ENCODE measurements around the gene CAMK2A. TPM values are rescaled to one million over a fixed set of nuclear protein-coding genes. Genes with fewer than 3 reads are reported as not detected.

CAMK2A gene
- not detected in 2 replicates for total RNA-seq

GRCh38 chr5:150289551-150290390, at the start of gene CAMK2A:
CAMK2A (minus strand) TSS chr5:150289773; CDS start chr5:150289625, 148 bp downstream.
- DNase-seq (ENCODE audit: extremely low read depth, low read depth, low spot score) = no peak

- DNase-seq (ENCODE audit: extremely low read depth, low read depth, low spot score) = no peak
These were observed 49.6 kb upstream of the CAMK2A start for GRCh38 chr5:150339165-150339564.

DNA sequence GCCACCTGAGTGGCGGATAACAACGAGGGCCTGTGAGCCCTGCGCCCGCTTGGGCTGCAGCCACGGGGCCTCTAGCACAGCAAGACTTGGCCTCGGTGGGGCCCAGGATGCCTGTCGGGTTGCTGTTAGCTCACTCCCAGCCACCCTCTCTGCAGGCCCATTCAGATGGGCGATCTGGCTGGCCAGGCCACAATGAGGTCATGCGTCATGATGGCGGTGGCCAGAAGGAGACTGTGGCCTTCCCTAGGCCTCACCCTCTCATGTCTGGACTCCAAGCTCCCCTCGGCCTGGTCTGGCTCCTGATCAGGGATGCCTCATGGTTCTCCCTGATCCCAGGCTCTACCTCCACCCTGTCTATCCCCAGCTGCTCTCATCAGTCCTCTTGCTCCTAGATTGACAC, 49.0 kb upstream of the CAMK2A start:
- DNase-seq (ENCODE audit: extremely low read depth, low read depth, low spot score) = no peak

DNA sequence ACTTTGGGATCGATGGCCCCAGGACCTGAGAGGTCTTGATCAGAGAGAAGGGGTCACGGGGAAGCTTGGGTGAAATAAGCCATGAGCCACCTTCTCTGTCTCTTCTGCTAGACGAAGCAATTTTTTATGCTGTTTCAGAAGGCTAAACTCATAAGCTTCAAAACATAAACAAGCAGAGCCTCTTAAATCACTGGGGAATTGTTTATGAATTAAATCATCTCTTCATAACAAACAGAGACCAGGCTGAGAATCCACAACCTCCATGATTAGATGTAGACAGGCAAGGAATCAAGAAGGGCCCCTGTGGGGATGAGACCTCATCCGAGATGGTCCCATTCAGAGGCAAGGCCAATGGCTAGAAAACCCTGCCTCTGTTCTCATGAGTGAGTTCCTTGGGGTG, 46.2 kb upstream of the CAMK2A start:
- DNase-seq (ENCODE audit: extremely low read depth, low read depth, low spot score) = no peak

DNA sequence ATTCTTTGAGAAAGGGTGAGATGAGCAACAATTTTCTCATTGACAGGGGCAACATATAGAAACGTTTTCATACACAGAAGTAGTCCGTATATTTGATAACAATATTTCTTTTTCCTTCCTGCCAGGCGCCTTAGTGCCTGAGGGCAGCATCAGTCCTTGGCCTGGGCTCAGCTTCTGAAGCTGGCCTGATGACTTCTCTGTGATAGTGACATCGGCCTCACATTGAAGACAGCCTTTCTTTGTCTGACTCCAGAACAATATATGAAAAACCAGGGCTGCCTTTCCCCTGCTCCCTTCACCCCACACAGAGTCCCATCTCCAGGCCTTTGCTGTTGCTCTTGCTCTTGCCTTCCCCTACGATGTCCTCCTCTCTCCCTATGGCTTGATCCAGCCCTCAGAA, 43.8 kb upstream of the CAMK2A start:
- no peak for DNase-seq (ENCODE audit: extremely low read depth, low read depth, low spot score)

- DNase-seq (ENCODE audit: extremely low read depth, low read depth, low spot score) = no peak
These were observed 40.6 kb upstream of the CAMK2A start for GRCh38 chr5:150329881-150330876.

- no peak for DNase-seq (ENCODE audit: extremely low read depth, low read depth, low spot score)
These were observed 39.5 kb upstream of the CAMK2A start for GRCh38 chr5:150329038-150329437.

DNA sequence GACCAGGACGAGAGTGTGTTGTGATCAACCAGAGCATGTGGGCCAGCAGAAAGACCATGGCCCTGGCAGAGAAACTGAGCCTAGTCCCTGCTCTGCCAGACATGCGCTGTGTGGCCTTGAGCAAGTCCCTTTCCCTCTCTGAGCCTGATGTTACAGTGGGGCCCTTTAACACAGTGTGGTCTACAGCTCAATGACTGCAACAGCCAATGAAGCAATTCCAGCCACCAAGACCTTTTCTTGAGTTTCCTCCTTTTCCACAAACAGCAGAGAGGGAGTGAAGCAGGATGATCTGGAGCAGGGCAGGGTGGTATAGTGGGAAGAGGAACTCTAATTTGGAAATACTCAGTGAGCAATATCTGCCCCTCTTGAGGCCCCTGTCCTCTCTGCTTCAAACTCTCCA, 38.9 kb upstream of the CAMK2A start:
- no peak for DNase-seq (ENCODE audit: extremely low read depth, low read depth, low spot score)

- DNase-seq (ENCODE audit: extremely low read depth, low read depth, low spot score) = no peak
These were observed 37.6 kb upstream of the CAMK2A start for GRCh38 chr5:150327139-150327538.

GRCh38 chr5:150326707-150327106, 37.1 kb upstream of the CAMK2A start:
- DNase-seq (ENCODE audit: extremely low read depth, low read depth, low spot score) = no peak

GRCh38 chr5:150325426-150325825, 35.9 kb upstream of the CAMK2A start:
- no peak for DNase-seq (ENCODE audit: extremely low read depth, low read depth, low spot score)

GRCh38 chr5:150323819-150324218, 34.2 kb upstream of the CAMK2A start:
- no peak for DNase-seq (ENCODE audit: extremely low read depth, low read depth, low spot score)

- DNase-seq (ENCODE audit: extremely low read depth, low read depth, low spot score) = no peak
These were observed 33.5 kb upstream of the CAMK2A start for GRCh38 chr5:150323092-150323491.

GRCh38 chr5:150322202-150322601, 32.6 kb upstream of the CAMK2A start:
- DNase-seq (ENCODE audit: extremely low read depth, low read depth, low spot score) = no peak

DNA sequence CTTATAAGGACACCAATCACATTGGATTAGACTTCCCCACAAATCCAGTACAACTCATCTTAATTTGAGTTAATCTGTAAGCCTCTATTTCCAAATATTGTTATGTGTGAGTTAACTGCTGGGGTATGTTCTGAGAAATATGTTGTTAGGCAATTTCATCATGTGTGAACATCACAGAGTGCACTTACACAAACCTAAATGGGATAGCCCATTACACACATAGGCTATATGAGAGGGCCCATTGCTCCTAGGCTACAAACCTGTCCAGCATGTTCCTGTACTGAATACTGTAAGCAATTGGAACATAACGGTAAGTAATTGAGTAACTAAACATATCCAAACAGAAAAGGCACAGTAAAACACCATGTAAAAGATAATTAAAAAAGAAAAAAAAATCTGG, 32.2 kb upstream of the CAMK2A start:
- no peak for DNase-seq (ENCODE audit: extremely low read depth, low read depth, low spot score)

DNA sequence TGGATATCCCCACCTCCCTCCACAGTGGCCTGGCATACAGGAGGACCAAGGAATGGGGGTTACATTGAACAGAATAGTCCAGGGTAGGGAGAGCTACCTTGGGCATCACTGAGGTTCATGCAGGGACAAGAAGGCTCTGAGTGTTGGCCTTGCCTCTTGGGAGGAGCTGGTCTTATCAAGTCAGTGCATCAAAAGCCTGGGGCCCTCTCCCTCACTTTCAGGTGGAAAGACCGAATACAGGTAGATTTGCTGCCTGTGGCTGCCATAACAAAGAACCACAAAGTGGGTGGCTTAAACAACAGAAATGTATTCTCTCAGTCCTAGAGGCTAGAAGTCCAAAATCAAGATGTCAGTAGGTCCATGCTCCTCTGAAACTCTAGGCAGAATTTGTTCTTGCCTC, 31.6 kb upstream of the CAMK2A start:
- no peak for DNase-seq (ENCODE audit: extremely low read depth, low read depth, low spot score)

DNA sequence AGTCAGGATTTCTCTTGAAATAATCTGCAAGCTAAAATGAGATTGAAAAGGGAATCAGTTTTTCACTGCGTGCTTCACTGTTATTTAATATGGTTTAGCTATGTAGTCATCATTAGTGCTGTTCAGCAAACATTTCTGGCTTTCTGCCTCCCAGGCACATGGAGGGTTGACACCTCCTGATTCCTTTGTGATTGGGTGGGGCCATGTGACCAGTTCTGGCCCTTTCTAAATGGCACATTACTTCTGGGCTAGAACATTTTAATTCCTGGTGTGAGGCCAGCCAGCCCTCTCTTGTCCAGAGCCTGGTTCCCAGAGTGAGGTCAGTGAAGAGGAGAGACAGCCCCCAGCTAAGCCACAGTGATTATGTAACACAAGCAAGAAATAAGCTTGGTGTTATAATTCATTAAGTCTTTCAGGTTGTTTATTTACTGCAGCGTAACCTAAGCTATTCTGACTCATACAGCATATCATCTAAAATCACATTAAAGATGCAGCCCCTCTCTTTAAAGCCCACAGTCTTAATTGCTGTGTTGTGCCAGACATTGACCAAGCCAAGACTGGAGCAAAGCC, 30.6 kb upstream of the CAMK2A start:
- DNase-seq (ENCODE audit: extremely low read depth, low read depth, low spot score) = no peak

- no peak for DNase-seq (ENCODE audit: extremely low read depth, low read depth, low spot score)
These were observed 29.9 kb upstream of the CAMK2A start for GRCh38 chr5:150319484-150319790.

DNA sequence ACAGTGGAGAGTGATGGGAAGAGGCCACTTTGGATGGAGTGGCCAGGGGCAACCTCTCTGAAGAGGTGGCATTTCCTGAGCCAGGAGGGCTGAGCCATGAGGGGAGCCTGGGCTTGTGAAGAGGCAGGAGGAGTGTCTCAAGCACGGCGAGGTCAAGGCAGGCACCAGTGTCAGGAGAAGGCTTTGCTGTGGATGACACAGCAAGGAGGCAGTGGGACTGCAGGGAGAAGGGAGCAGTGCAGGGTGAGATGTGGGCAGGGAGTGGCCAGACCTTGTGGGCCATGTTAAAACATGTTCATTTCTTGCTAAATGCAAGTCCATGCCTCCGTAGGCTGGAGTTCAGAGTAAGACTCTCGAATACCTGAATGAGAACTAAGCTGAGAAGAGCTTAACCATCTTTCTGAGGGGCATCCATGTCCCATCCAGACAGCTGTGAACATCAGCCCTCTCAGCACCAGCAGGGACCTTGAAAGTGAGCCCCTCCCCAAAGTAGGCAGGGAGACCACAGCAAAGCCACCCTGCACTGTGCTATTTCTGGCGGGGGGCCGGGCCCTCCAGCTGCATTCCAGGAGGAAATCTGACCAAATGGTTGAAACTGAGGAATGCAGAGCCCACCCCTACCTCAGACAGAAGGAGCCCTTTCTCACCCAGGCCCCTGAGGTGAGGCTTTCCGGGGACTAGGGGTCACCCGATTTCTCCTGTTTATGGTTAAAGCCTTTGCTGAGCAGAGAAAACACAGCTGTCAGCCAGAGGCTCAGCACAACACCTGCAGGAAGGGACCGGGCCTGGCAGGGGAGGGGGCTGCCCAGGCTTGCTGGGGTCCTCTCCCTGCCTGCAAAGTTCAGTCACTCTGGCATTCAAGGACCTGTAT, 29.3 kb upstream of the CAMK2A start:
- DNase-seq (ENCODE audit: extremely low read depth, low read depth, low spot score) = no peak
